CD4-positive, alpha-beta memory T cell (primary cell): ENCODE results near the gene GORASP1. TPM values are rescaled to one million over a fixed set of nuclear protein-coding genes. Genes with fewer than 3 reads are reported as not detected.

ENCODE experiments used
- microRNA-seq: library from miRNA; unstranded; fragments of <30 nt; microRNA quantifications from one replicate; pipeline ENCODE4 v1.2.0, GENCODE V29; 2021; ENCODE audit warnings: borderline replicate concordance, borderline number of aligned reads, borderline microRNAs expressed, mixed read lengths
- polyA plus RNA-seq, 2 donors: library from polyadenylated mRNA; unstranded; fragments of 300-500 nt; fragmentation: Illumina TruSeq; gene quantifications; one replicate each; pipeline ENCODE4 v1.2.3, GENCODE V29; 2021
- total RNA-seq, 2 experiments: library from RNA; stranded (reverse); gene quantifications; one replicate each; pipeline ENCODE4 v1.2.3, GENCODE V29; 2021

GORASP1 gene
- total and polyA plus RNA-seq, 4 experiments from 2014 or later = 21.5 to 58.4 (median 39.6) TPM

Small RNAs within 50 kb of the gene (microRNA-seq; reads per million reads assigned to microRNA genes)
- gene MIR6822 = not detected

Other genes with a start within 250 kb of the GORASP1 start
- gene SCN11A, start 55.7 kb downstream of the GORASP1 start, total RNA-seq = under 1 TPM; 0.08 to 0.15 TPM
- not detected for gene SCN11A, start 55.7 kb downstream of the GORASP1 start, polyA plus RNA-seq
- 10 to 100 TPM; 59.4 to 69.8 TPM for gene WDR48, start 55.6 kb downstream of the GORASP1 start, total RNA-seq
- gene WDR48, start 55.6 kb downstream of the GORASP1 start, polyA plus RNA-seq = 10 to 100 TPM; 32.6 to 48.1 TPM
- 1 to 10 TPM; 3.0 to 3.9 TPM for gene TTC21A, start 53 bp upstream of the GORASP1 start, total RNA-seq
- gene TTC21A, start 53 bp upstream of the GORASP1 start, polyA plus RNA-seq = 1 to 10 TPM in 1 of 2 donors, not detected in 1; 1.1 TPM
- 10 to 100 TPM; 14.9 to 15.3 TPM for gene CSRNP1, start 46.0 kb upstream of the GORASP1 start, total RNA-seq
- gene CSRNP1, start 46.0 kb upstream of the GORASP1 start, polyA plus RNA-seq = 10 to 100 TPM; 22.5 to 89.7 TPM
- gene XIRP1, start 85.0 kb upstream of the GORASP1 start, total RNA-seq = not detected
- gene XIRP1, start 85.0 kb upstream of the GORASP1 start, polyA plus RNA-seq = under 1 TPM in 1 of 2 donors, not detected in 1; 0.03 TPM
- under 1 TPM; 0.29 to 0.33 TPM for gene CX3CR1, start 172.4 kb upstream of the GORASP1 start, total RNA-seq
- gene CX3CR1, start 172.4 kb upstream of the GORASP1 start, polyA plus RNA-seq = 1 to 10 TPM; 1.6 to 3.7 TPM
- gene CCR8, start 222.1 kb upstream of the GORASP1 start, total RNA-seq = 1 to 10 TPM; 5.3 to 6.9 TPM
- 10 to 100 TPM in 1 of 2 donors, 1 to 10 TPM in 1; 5.6 to 12.3 TPM for gene CCR8, start 222.1 kb upstream of the GORASP1 start, polyA plus RNA-seq